Endodermal cell (in vitro differentiated cells): Measurements from ENCODE around the gene TIMM23. TPM values are rescaled to one million over a fixed set of nuclear protein-coding genes. Genes with fewer than 3 reads are reported as not detected.
"Not testable (repeated sequence)": the region's sequence is repeated elsewhere in the genome, so short reads cannot be mapped to it uniquely, and the experiment has no call there.

ENCODE experiments used
- DNase-seq: peaks from one replicate; pipeline ENCODE4 v3.0.0-alpha.2; 2017
- H3K27ac ChIP-seq: 2 replicates; pipeline ENCODE4 v1.5.1; 2013; ENCODE audit warnings: mild to moderate bottlenecking, low read depth, low read length, moderate library complexity
- H3K27me3 ChIP-seq: 2 replicates; pipeline ENCODE4 v1.6.1; 2013; ENCODE audit warnings: mild to moderate bottlenecking, low read length, moderate library complexity; ENCODE audit not compliant: insufficient read depth, control insufficient read depth, poor library complexity, severe bottlenecking
- H3K36me3 ChIP-seq: 2 replicates; pipeline ENCODE4 v1.7.0; 2013; ENCODE audit warnings: mild to moderate bottlenecking, low read length, moderate library complexity; ENCODE audit not compliant: control insufficient read depth, insufficient read depth
- H3K4me1 ChIP-seq: one replicate; pipeline ENCODE4 v1.7.0; 2013; ENCODE audit warnings: low read length; ENCODE audit not compliant: control insufficient read depth, insufficient read depth
- H3K4me3 ChIP-seq: 2 replicates; pipeline ENCODE4 v1.5.1; 2013; ENCODE audit warnings: mild to moderate bottlenecking, low read length, moderate library complexity
- H3K9ac ChIP-seq: 2 replicates; pipeline ENCODE4 v1.6.1; 2013; ENCODE audit warnings: mild to moderate bottlenecking, low read length, moderate library complexity; ENCODE audit not compliant: poor library complexity, severe bottlenecking; ENCODE audit errors: extremely low read depth
- H3K9me3 ChIP-seq: 2 replicates; pipeline ENCODE4 v1.6.1; 2013; ENCODE audit warnings: mild to moderate bottlenecking, low read length, moderate library complexity; ENCODE audit not compliant: control insufficient read depth
- H3K27ac Mint-ChIP-seq: 2 replicates; pipeline ENCODE4 v1.8.0; 2020; ENCODE audit warnings: mixed read lengths
- H3K27me3 Mint-ChIP-seq: 2 replicates; pipeline ENCODE4 v1.8.0; 2021; ENCODE audit warnings: mild to moderate bottlenecking, mixed read lengths; ENCODE audit not compliant: insufficient read depth
- H3K36me3 Mint-ChIP-seq: 2 replicates; pipeline ENCODE4 v1.8.0; 2020; ENCODE audit warnings: low read depth, mixed read lengths
- H3K4me1 Mint-ChIP-seq: 2 replicates; pipeline ENCODE4 v1.8.0; 2020; ENCODE audit warnings: mixed read lengths
- H3K4me3 Mint-ChIP-seq: 2 replicates; pipeline ENCODE4 v1.8.0; 2020; ENCODE audit warnings: mild to moderate bottlenecking, moderate library complexity, mixed read lengths
- H3K9me3 Mint-ChIP-seq: 2 replicates; pipeline ENCODE4 v1.8.0; 2020; ENCODE audit warnings: mild to moderate bottlenecking, mixed read lengths
- WGBS, 2 experiments: methylation state at CpG; one replicate each; pipeline versions ENCODE4 v1.1.5 to v1.1.7; 2013; ENCODE audit warnings: missing lambda C conversion rate in 2 of 2, mixed read lengths in 1 of 2; ENCODE audit not compliant: insufficient coverage in 1 of 2, insufficient read length in 1 of 2; 5-methylcytosine and 5-hydroxymethylcytosine counted together
- total RNA-seq, 2 donors: library from RNA; stranded (reverse); fragmentation: NEBNext Ultra II Directional in 1 of 2; extraction: Animal tissue kit (Norgen Biotek cat#: 25700) in 1 of 2; gene quantifications; 2 replicates in 1 of 2; 3 replicates in 1 of 2; pipeline ENCODE4 v1.2.1, GENCODE V29; 2021
- TF ChIP-seq, protein P1 (sequence below): fragments of 200-600 bp; sonication (generic); conservative IDR thresholded peaks from 2 replicates; pipeline ENCODE4 v1.5.0; 2021; ENCODE audit warnings: antibody characterized with exemption, mild to moderate bottlenecking

TIMM23 gene
- total RNA-seq, 2 donors from 2014 or later = 86.3 to 88.5 TPM

DNA sequence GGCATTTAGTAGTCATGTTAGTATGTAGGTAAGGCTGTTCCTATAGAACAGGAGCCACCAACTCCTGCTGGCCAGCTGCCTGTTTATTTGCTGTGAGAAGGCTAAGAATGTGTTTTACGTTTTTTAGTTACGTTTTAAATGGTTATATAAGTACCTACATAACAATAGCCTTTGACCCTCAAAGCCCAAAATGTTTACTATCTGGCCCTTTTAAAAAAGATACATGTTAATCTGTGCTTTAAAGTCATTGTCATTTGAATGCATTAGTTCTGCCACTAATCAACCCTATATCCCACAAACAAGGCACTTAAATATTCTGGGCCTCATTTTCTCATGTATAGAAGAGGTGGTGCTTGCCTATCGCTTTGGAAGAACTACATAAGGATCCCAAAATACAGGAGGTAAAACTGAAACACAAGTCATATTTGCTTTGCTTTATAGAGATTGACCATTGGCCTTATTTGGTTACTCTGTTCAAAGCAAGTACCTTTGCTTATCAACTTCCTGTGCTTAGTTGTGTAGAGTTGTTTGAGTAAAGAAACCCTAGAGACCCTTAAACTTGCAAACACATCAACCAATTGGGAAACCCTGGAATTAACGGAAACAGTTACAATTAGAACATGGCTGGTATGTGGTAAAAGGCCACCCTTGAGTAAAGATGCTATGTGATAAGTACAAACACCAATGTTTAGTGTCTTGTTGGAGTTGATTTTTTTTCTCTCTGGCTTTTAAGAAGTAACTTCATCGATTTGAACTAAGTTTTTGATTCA is 25.9 kb downstream of the TIMM23 start:
- Mint-ChIP-seq H3K4me1 (peaks cover 1% of the 10 kb centered on the region), H3K27ac (no peak overlapping the region), H3K9me3 (peaks cover 19% of the 10 kb centered on the region), H3K36me3 (peaks cover 78% of the 10 kb centered on the region), H3K4me3 (no peak overlapping the region), H3K27me3 (no peaks in the 10 kb centered on the region)
- peaks cover 28% of the 10 kb centered on the region for H3K9me3 ChIP-seq
- TF ChIP-seq, protein P1, sequence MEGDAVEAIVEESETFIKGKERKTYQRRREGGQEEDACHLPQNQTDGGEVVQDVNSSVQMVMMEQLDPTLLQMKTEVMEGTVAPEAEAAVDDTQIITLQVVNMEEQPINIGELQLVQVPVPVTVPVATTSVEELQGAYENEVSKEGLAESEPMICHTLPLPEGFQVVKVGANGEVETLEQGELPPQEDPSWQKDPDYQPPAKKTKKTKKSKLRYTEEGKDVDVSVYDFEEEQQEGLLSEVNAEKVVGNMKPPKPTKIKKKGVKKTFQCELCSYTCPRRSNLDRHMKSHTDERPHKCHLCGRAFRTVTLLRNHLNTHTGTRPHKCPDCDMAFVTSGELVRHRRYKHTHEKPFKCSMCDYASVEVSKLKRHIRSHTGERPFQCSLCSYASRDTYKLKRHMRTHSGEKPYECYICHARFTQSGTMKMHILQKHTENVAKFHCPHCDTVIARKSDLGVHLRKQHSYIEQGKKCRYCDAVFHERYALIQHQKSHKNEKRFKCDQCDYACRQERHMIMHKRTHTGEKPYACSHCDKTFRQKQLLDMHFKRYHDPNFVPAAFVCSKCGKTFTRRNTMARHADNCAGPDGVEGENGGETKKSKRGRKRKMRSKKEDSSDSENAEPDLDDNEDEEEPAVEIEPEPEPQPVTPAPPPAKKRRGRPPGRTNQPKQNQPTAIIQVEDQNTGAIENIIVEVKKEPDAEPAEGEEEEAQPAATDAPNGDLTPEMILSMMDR = no peak
- H3K9ac ChIP-seq = no peak overlapping the region
- no peak overlapping the region for H3K4me3 ChIP-seq
- no peaks in the 10 kb centered on the region for H3K4me1 ChIP-seq
- H3K27ac ChIP-seq = no peak overlapping the region
- no peak for DNase-seq
- H3K36me3 ChIP-seq = peaks cover 75% of the 10 kb centered on the region
- WGBS, 2 experiments = 82 to 89% methylated on average over 1 to 4 of the region's 5 CpGs
- H3K27me3 ChIP-seq = no peaks in the 10 kb centered on the region

DNA sequence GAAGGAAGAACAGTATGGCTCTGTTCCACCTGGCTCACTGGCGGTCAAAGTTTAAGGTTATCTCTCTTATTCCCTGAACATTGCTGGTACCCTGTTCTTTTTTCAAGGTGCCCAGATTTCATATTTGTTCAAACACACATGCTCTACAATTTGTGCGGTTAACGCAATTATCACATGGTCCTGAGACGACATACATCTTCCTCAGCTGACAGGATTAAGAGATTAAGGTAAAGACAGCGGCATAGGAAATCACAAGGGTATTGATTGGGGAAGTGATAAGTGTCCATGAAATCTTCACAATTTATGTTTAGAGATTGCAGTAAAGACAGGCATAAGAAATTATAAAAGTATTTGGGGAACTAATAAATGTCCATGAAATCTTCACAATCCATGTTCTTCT is 27.7 kb downstream of the TIMM23 start:
- H3K4me3 Mint-ChIP-seq, H3K27ac Mint-ChIP-seq, H3K27ac ChIP-seq, H3K9ac ChIP-seq, H3K4me3 ChIP-seq, H3K4me1 Mint-ChIP-seq, H3K27me3 Mint-ChIP-seq, H3K27me3 ChIP-seq, H3K4me1 ChIP-seq, DNase-seq: not testable (repeated sequence)
- peaks cover 19% of the 10 kb centered on the region for H3K9me3 Mint-ChIP-seq
- Histone ChIP-seq H3K9me3 (peaks cover 28% of the 10 kb centered on the region), H3K36me3 (peaks cover 81% of the 10 kb centered on the region)
- H3K36me3 Mint-ChIP-seq = peaks cover 76% of the 10 kb centered on the region
- WGBS, 2 experiments = 96 to 98% methylated on average over 5 of the region's 5 CpGs

- Mint-ChIP-seq H3K4me3 (no peak overlapping the region), H3K4me1 (peaks cover 1% of the 10 kb centered on the region), H3K9me3 (peaks cover 19% of the 10 kb centered on the region), H3K27me3 (no peaks in the 10 kb centered on the region), H3K27ac (no peak overlapping the region), H3K36me3 (peaks cover 80% of the 10 kb centered on the region)
- Histone ChIP-seq H3K27me3 (no peaks in the 10 kb centered on the region), H3K9me3 (peaks cover 28% of the 10 kb centered on the region), H3K27ac (no peak overlapping the region), H3K9ac (no peak overlapping the region), H3K4me3 (no peak overlapping the region), H3K36me3 (peaks cover 87% of the 10 kb centered on the region), H3K4me1 (no peaks in the 10 kb centered on the region)
- TF ChIP-seq, protein P1 = no peak
- no peak for DNase-seq
- 92 to 100% methylated on average over 1 of the region's 1 CpG for WGBS, 2 experiments
These were observed 28.2 kb downstream of the TIMM23 start for GRCh38 chr10:46000538-46000937.
